OCI-LY1 (cell line): ENCODE results near the gene RBM43.

Experiments used
- H2AFZ ChIP-seq: fragments of 200-600 bp; sonication (generic), shearing (Covaris generic); 2 replicates; pipeline ENCODE4 v1.6.0; 2014; ENCODE audit warnings: antibody characterized with exemption, mild to moderate bottlenecking, low read length
- H3F3A ChIP-seq: fragments of 200-600 bp; sonication (generic), shearing (Covaris generic); 2 replicates; pipeline ENCODE4 v1.6.0; 2014; ENCODE audit warnings: mild to moderate bottlenecking, antibody characterized with exemption, low read length, moderate library complexity; ENCODE audit not compliant: insufficient read depth
- H3K27ac ChIP-seq: fragments of 200-600 bp; sonication (generic); 2 replicates; pipeline ENCODE4 v1.5.1; 2014; ENCODE audit warnings: low read length, mixed run types, mild to moderate bottlenecking, low read depth; ENCODE audit not compliant: poor library complexity, severe bottlenecking
- H3K27me3 ChIP-seq: fragments of 200-600 bp; sonication (generic); 2 replicates; pipeline ENCODE4 v1.6.0; 2014; ENCODE audit warnings: antibody characterized with exemption, mild to moderate bottlenecking, low read length, moderate library complexity; ENCODE audit not compliant: insufficient read depth
- H3K36me3 ChIP-seq: fragments of 200-600 bp; sonication (generic); 2 replicates; pipeline ENCODE4 v1.6.1; 2014; ENCODE audit warnings: mild to moderate bottlenecking, antibody characterized with exemption, low read length, moderate library complexity, mixed read lengths; ENCODE audit not compliant: insufficient read depth
- H3K4me1 ChIP-seq: fragments of 200-600 bp; sonication (generic); 2 replicates; pipeline ENCODE4 v1.5.1; 2014; ENCODE audit warnings: mild to moderate bottlenecking, low read length, moderate library complexity; ENCODE audit not compliant: insufficient read depth, severe bottlenecking
- H3K4me2 ChIP-seq: fragments of 200-600 bp; sonication (generic), shearing (Covaris generic); 2 replicates; pipeline ENCODE4 v1.6.1; 2014; ENCODE audit warnings: low read length
- H3K4me3 ChIP-seq: fragments of 200-600 bp; sonication (generic); 2 replicates; pipeline ENCODE4 v1.5.1; 2014; ENCODE audit warnings: low read length, low read depth, mild to moderate bottlenecking, mixed read lengths; ENCODE audit not compliant: poor library complexity, severe bottlenecking
- H3K79me2 ChIP-seq: fragments of 200-600 bp; shearing (Covaris generic); 2 replicates; pipeline ENCODE4 v1.6.1; 2016; ENCODE audit warnings: mixed run types, low read length, mixed read lengths; ENCODE audit not compliant: insufficient read depth
- H3K9ac ChIP-seq: fragments of 200-600 bp; sonication (generic), shearing (Covaris generic); 2 replicates; pipeline ENCODE4 v1.6.1; 2014; ENCODE audit warnings: mild to moderate bottlenecking, low read length, mixed read lengths
- H3K9me2 ChIP-seq: fragments of 200-600 bp; sonication (generic), shearing (Covaris generic); 2 replicates; pipeline ENCODE4 v1.6.1; 2014; ENCODE audit warnings: low read depth, mild to moderate bottlenecking, low read length, mixed read lengths
- H3K9me3 ChIP-seq: fragments of 200-600 bp; shearing (Covaris generic); 2 replicates; pipeline ENCODE4 v1.6.1; 2014; ENCODE audit warnings: low read length, mixed read lengths
- H4K20me1 ChIP-seq: fragments of 200-600 bp; sonication (generic), shearing (Covaris generic); 2 replicates; pipeline ENCODE4 v1.6.0; 2016; ENCODE audit warnings: mild to moderate bottlenecking, low read length; ENCODE audit not compliant: insufficient read depth
- EZH2 ChIP-seq: fragments of 200-600 bp; sonication (generic), shearing (Covaris generic); IDR thresholded peaks from 2 replicates; pipeline ENCODE4 v1.8.0; 2017; ENCODE audit warnings: borderline replicate concordance, mixed run types, mild to moderate bottlenecking, antibody characterized with exemption, low read length, moderate library complexity, mixed read lengths
- TF ChIP-seq, protein P1 (sequence below): fragments of 200-600 bp; sonication (generic), shearing (Covaris generic); IDR thresholded peaks from 2 replicates; pipeline ENCODE4 v1.5.1; 2017; ENCODE audit warnings: mild to moderate bottlenecking, antibody characterized with exemption, low read length, moderate library complexity, mixed read lengths

RBM43 gene

DNA sequence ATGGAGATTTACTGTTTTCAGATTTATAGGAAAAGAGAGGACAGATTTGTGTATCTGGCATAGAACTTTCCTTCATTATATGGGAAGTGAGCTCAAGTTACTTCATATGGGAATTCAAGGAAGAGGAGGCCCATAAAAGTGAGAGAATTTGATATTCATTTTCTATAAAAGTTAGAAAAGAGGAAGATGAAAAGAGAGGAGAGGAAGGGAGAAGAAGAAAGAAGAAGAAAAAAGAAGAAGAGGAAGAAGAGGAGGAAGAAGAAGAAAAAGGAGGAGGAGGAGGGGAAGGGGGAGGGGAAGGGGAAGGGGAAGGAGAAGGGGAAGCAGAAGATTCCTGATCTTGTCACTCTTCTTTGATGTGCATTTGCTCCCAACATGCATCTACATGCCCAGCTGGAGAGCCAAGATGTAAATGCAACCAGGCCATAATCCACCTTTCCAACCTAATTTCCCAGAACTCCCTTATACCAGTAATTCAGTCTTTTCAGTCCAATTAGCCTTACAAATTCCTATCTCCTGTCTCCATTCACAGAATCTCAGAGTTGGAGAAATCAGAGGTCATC, 43.5 kb upstream of the RBM43 start:
- no peaks in the 10 kb centered on the region for H3K9me2 ChIP-seq
- no peak overlapping the region for H2AFZ ChIP-seq
- H4K20me1 ChIP-seq: no peaks in the 10 kb centered on the region
- no peak overlapping the region for H3K4me3 ChIP-seq
- H3K4me1 ChIP-seq: no peaks in the 10 kb centered on the region
- TF ChIP-seq, protein P1, sequence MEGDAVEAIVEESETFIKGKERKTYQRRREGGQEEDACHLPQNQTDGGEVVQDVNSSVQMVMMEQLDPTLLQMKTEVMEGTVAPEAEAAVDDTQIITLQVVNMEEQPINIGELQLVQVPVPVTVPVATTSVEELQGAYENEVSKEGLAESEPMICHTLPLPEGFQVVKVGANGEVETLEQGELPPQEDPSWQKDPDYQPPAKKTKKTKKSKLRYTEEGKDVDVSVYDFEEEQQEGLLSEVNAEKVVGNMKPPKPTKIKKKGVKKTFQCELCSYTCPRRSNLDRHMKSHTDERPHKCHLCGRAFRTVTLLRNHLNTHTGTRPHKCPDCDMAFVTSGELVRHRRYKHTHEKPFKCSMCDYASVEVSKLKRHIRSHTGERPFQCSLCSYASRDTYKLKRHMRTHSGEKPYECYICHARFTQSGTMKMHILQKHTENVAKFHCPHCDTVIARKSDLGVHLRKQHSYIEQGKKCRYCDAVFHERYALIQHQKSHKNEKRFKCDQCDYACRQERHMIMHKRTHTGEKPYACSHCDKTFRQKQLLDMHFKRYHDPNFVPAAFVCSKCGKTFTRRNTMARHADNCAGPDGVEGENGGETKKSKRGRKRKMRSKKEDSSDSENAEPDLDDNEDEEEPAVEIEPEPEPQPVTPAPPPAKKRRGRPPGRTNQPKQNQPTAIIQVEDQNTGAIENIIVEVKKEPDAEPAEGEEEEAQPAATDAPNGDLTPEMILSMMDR: no peak
- TF ChIP-seq EZH2: no peak
- H3K4me2 ChIP-seq: no peak overlapping the region
- H3K9ac ChIP-seq: no peak overlapping the region
- H3F3A ChIP-seq: no peaks in the 10 kb centered on the region
- H3K79me2 ChIP-seq: no peaks in the 10 kb centered on the region
- no peaks in the 10 kb centered on the region for H3K36me3 ChIP-seq
- no peak overlapping the region for H3K27ac ChIP-seq
- no peaks in the 10 kb centered on the region for H3K9me3 ChIP-seq
- H3K27me3 ChIP-seq: no peaks in the 10 kb centered on the region

DNA sequence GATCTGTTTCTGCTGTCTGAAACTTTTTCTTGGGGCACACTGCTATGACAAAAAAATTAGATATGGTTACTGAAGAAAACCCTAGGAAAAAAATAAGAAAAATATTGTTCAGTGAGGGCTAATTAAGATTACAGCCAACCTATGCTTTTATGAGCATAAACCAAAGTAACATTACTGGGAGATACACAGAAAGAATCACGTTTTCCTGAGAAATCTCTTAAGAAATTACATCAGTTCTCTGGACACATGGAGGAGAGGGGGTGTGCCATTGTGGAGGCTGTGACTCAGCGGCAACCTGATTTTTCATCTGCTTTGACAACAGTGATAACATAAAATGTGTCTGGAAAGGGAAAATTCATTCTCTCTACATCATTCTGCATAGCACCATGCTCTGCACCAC, 41.2 kb upstream of the RBM43 start:
- H2AFZ ChIP-seq: no peak overlapping the region

DNA sequence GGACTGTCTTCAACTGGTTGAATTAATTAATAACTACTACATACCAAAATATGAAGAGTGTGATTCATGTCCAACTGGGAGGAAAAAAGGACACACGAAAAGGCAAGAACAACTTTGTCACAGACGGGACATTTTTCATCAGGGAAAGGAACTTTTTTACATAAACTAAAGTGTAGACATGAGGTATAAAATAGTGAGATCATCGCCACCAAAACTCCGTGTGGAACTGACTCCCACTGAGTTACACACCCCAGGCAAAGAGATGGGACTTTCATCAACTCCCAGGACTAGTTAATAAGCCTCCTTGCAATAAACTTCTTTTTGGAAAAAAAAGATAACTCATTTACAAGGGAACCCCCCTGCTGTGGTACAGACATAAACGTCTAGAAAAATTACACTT, 40.7 kb upstream of the RBM43 start:
- H3K4me2 ChIP-seq: no peak overlapping the region
- no peak overlapping the region for H3K27ac ChIP-seq
- no peaks in the 10 kb centered on the region for H3K79me2 ChIP-seq
- no peaks in the 10 kb centered on the region for H3K4me1 ChIP-seq
- no peaks in the 10 kb centered on the region for H3F3A ChIP-seq
- H2AFZ ChIP-seq: no peak overlapping the region
- H4K20me1 ChIP-seq: no peaks in the 10 kb centered on the region
- no peaks in the 10 kb centered on the region for H3K9me2 ChIP-seq
- no peak overlapping the region for H3K9ac ChIP-seq
- no peaks in the 10 kb centered on the region for H3K9me3 ChIP-seq
- H3K36me3 ChIP-seq: no peaks in the 10 kb centered on the region
- H3K27me3 ChIP-seq: no peaks in the 10 kb centered on the region
- no peak overlapping the region for H3K4me3 ChIP-seq
- TF ChIP-seq, protein P1: no peak
- TF ChIP-seq EZH2: no peak

More for the DNA sequence above, 41.2 kb upstream of the RBM43 start:
- H3K79me2 ChIP-seq: no peaks in the 10 kb centered on the region
- no peak overlapping the region for H3K4me2 ChIP-seq
- H3K9ac ChIP-seq: no peak overlapping the region
- no peaks in the 10 kb centered on the region for H3K9me2 ChIP-seq
- H3K4me1 ChIP-seq: no peaks in the 10 kb centered on the region
- no peaks in the 10 kb centered on the region for H3K27me3 ChIP-seq
- H3K9me3 ChIP-seq: no peaks in the 10 kb centered on the region
- H3K36me3 ChIP-seq: no peaks in the 10 kb centered on the region
- H3K27ac ChIP-seq: no peak overlapping the region
- H3F3A ChIP-seq: no peaks in the 10 kb centered on the region
- H4K20me1 ChIP-seq: no peaks in the 10 kb centered on the region
- H3K4me3 ChIP-seq: no peak overlapping the region
- TF ChIP-seq EZH2: no peak
- TF ChIP-seq, protein P1: no peak
